Neural progenitor cell (in vitro differentiated cells): ENCODE results near the gene VPS33A. TPM values are rescaled to one million over a fixed set of nuclear protein-coding genes. Genes with fewer than 3 reads are reported as not detected.
"Not testable (repeated sequence)": the region's sequence is repeated elsewhere in the genome, so short reads cannot be mapped to it uniquely, and the experiment has no call there.

Source experiments
- DNase-seq: peaks from one replicate; pipeline ENCODE4 v3.0.0-alpha.2; 2016; ENCODE audit warnings: low spot score
- H2AFZ ChIP-seq: fragments of 200-600 bp; sonication (generic); replicated peaks from 2 replicates; pipeline ENCODE4 v1.6.1; 2016; ENCODE audit warnings: antibody characterized with exemption
- H3F3A ChIP-seq: fragments of 200-600 bp; sonication (generic); 2 replicates; pipeline ENCODE4 v1.6.1; 2016; ENCODE audit warnings: antibody characterized with exemption, low read depth
- H3K27ac ChIP-seq: fragments of 200-600 bp; sonication (generic); 2 replicates; pipeline ENCODE4 v1.5.1; 2016; ENCODE audit warnings: mild to moderate bottlenecking
- H3K27me3 ChIP-seq: fragments of 200-600 bp; sonication (generic); 2 replicates; pipeline ENCODE4 v1.6.1; 2016; ENCODE audit warnings: mild to moderate bottlenecking, moderate library complexity
- H3K36me3 ChIP-seq: fragments of 200-600 bp; sonication (generic); 2 replicates; pipeline ENCODE4 v1.5.1; 2016
- H3K4me1 ChIP-seq: fragments of 200-600 bp; sonication (generic); 2 replicates; pipeline ENCODE4 v1.6.1; 2016; ENCODE audit warnings: mixed run types
- H3K4me2 ChIP-seq: fragments of 200-600 bp; sonication (generic); 2 replicates; pipeline ENCODE4 v1.6.1; 2016
- H3K4me3 ChIP-seq: fragments of 200-600 bp; sonication (generic); 2 replicates; pipeline ENCODE4 v1.5.1; 2016
- H3K79me2 ChIP-seq: fragments of 200-600 bp; sonication (generic); 2 replicates; pipeline ENCODE4 v1.6.1; 2016; ENCODE audit warnings: low read depth
- H3K9ac ChIP-seq: fragments of 200-600 bp; sonication (generic); 2 replicates; pipeline ENCODE4 v1.6.1; 2016
- H3K9me3 ChIP-seq: fragments of 200-600 bp; sonication (generic); 2 replicates; pipeline ENCODE4 v1.5.1; 2016; ENCODE audit warnings: low read depth
- H4K20me1 ChIP-seq: fragments of 200-600 bp; sonication (generic); 2 replicates; pipeline ENCODE4 v1.6.1; 2016; ENCODE audit warnings: low read depth
- H3K27ac Mint-ChIP-seq: 3 replicates; pipeline ENCODE4 v1.8.0; 2021; ENCODE audit warnings: mixed read lengths
- H3K27me3 Mint-ChIP-seq: 2 replicates; pipeline ENCODE4 v1.8.0; 2022; ENCODE audit warnings: low read depth, mild to moderate bottlenecking, inconsistent platforms, moderate library complexity, mixed read lengths; ENCODE audit not compliant: insufficient read depth
- H3K36me3 Mint-ChIP-seq: 3 replicates; pipeline ENCODE4 v1.8.0; 2021; ENCODE audit warnings: mixed read lengths
- H3K4me1 Mint-ChIP-seq: 3 replicates; pipeline ENCODE4 v1.8.0; 2021; ENCODE audit warnings: mixed read lengths
- H3K4me3 Mint-ChIP-seq: 3 replicates; pipeline ENCODE4 v1.8.0; 2021; ENCODE audit warnings: mild to moderate bottlenecking, moderate library complexity, mixed read lengths
- H3K9me3 Mint-ChIP-seq: 3 replicates; pipeline ENCODE4 v1.8.0; 2020; ENCODE audit warnings: mixed read lengths
- CTCF ChIP-seq: fragments of 200-600 bp; sonication (generic); IDR thresholded peaks from 2 replicates; pipeline ENCODE4 v1.5.1; 2017; ENCODE audit warnings: antibody characterized with exemption, mild to moderate bottlenecking
- EZH2 ChIP-seq: fragments of 200-600 bp; sonication (generic); IDR thresholded peaks from 2 replicates; pipeline ENCODE4 v1.6.1; 2017; ENCODE audit warnings: antibody characterized with exemption, mild to moderate bottlenecking, moderate library complexity
- EZH2phosphoT487 ChIP-seq: fragments of 200-600 bp; sonication (generic); IDR thresholded peaks from 2 replicates; pipeline ENCODE4 v1.6.1; 2017; ENCODE audit warnings: antibody characterized with exemption
- total RNA-seq: library from RNA; depleted of rRNA; stranded (reverse); fragments of >200 nt; gene quantifications from 2 replicates; pipeline ENCODE4 v1.2.3, GENCODE V29; 2015; ENCODE audit warnings: low replicate concordance

VPS33A gene
- total RNA-seq, 1 donor from 2014 or later: 42.0 TPM

- Mint-ChIP-seq H3K36me3 (peaks cover 6% of the 10 kb centered on the region), H3K4me1 (peaks cover 14% of the 10 kb centered on the region), H3K4me3 (peak overlapping the region; percentile 98), H3K9me3 (peaks cover 4% of the 10 kb centered on the region), H3K27me3 (peaks cover 12% of the 10 kb centered on the region), H3K27ac (peak overlapping the region; percentile 100)
- Histone ChIP-seq H2AFZ (peak overlapping the region; percentile 92), H3K36me3 (no peaks in the 10 kb centered on the region), H3K79me2 (peaks cover 17% of the 10 kb centered on the region), H3K27ac (peak overlapping the region; percentile 85), H3F3A (peaks cover 12% of the 10 kb centered on the region), H3K9ac (peak overlapping the region; percentile 90), H3K4me1 (peaks cover 10% of the 10 kb centered on the region), H4K20me1 (no peaks in the 10 kb centered on the region), H3K9me3 (no peaks in the 10 kb centered on the region), H3K27me3 (no peaks in the 10 kb centered on the region), H3K4me3 (peak overlapping the region; percentile 88), H3K4me2 (peak overlapping the region; percentile 96)
- no peak for TF ChIP-seq CTCF
- no peak for TF ChIP-seq EZH2
- TF ChIP-seq EZH2phosphoT487: no peak
- DNase-seq: peak; percentile 61
Observed at GRCh38 chr12:122265886-122266229, 436 bp downstream of the VPS33A start.

GRCh38 chr12:122265476-122265875, 818 bp downstream of the VPS33A start:
- H3K27ac ChIP-seq: no peak overlapping the region
- peak overlapping the region; percentile 88 for H3K4me3 ChIP-seq
- peaks cover 17% of the 10 kb centered on the region for H3K79me2 ChIP-seq
- Mint-ChIP-seq H3K36me3 (peaks cover 6% of the 10 kb centered on the region), H3K4me3 (peak overlapping the region; percentile 98), H3K9me3 (peaks cover 4% of the 10 kb centered on the region), H3K27me3 (peaks cover 12% of the 10 kb centered on the region), H3K27ac (no peak overlapping the region), H3K4me1 (peaks cover 14% of the 10 kb centered on the region)
- H3K36me3 ChIP-seq: no peaks in the 10 kb centered on the region
- peak overlapping the region; percentile 96 for H3K4me2 ChIP-seq
- no peak for TF ChIP-seq EZH2
- no peak for TF ChIP-seq EZH2phosphoT487
- no peak for TF ChIP-seq CTCF
- H3F3A ChIP-seq: peaks cover 12% of the 10 kb centered on the region
- H3K4me1 ChIP-seq: peaks cover 10% of the 10 kb centered on the region
- no peaks in the 10 kb centered on the region for H4K20me1 ChIP-seq
- H3K9ac ChIP-seq: peak overlapping the region; percentile 90
- no peaks in the 10 kb centered on the region for H3K9me3 ChIP-seq
- peak; percentile 13 for DNase-seq
- peak overlapping the region; percentile 92 for H2AFZ ChIP-seq
- H3K27me3 ChIP-seq: no peaks in the 10 kb centered on the region

- not testable (repeated sequence) for H3F3A ChIP-seq, H3K9ac ChIP-seq, H3K4me2 ChIP-seq, H3K27me3 ChIP-seq, H3K36me3 ChIP-seq, H3K4me3 ChIP-seq, H4K20me1 ChIP-seq, H3K4me3 Mint-ChIP-seq, H3K27ac ChIP-seq, H3K9me3 ChIP-seq, H3K9me3 Mint-ChIP-seq, H3K36me3 Mint-ChIP-seq, H2AFZ ChIP-seq, H3K4me1 ChIP-seq, H3K4me1 Mint-ChIP-seq, DNase-seq, H3K27me3 Mint-ChIP-seq, H3K27ac Mint-ChIP-seq
- peaks cover 15% of the 10 kb centered on the region for H3K79me2 ChIP-seq
Observed at GRCh38 chr12:122260735-122261134, 5.6 kb downstream of the VPS33A start.

GRCh38 chr12:122258939-122259338, 7.4 kb downstream of the VPS33A start:
- H3K27ac ChIP-seq, H3K4me3 Mint-ChIP-seq, H4K20me1 ChIP-seq, H3K27ac Mint-ChIP-seq, H3K36me3 Mint-ChIP-seq, H3K4me3 ChIP-seq, H3K4me1 Mint-ChIP-seq, H3K9me3 ChIP-seq, H2AFZ ChIP-seq, H3K79me2 ChIP-seq, H3K27me3 Mint-ChIP-seq, H3K4me2 ChIP-seq, H3K9me3 Mint-ChIP-seq, H3K36me3 ChIP-seq, DNase-seq, H3K9ac ChIP-seq, H3F3A ChIP-seq, H3K27me3 ChIP-seq, H3K4me1 ChIP-seq: not testable (repeated sequence)

- not testable (repeated sequence) for H3K36me3 Mint-ChIP-seq, H3K27me3 Mint-ChIP-seq, H3K79me2 ChIP-seq, DNase-seq, H3K27ac Mint-ChIP-seq, H3K4me2 ChIP-seq, H3K27ac ChIP-seq, H2AFZ ChIP-seq, H3K9me3 ChIP-seq, H3K36me3 ChIP-seq, H3K9ac ChIP-seq, H3F3A ChIP-seq, H3K4me1 Mint-ChIP-seq, H3K4me3 ChIP-seq, H4K20me1 ChIP-seq, H3K27me3 ChIP-seq, H3K9me3 Mint-ChIP-seq, H3K4me3 Mint-ChIP-seq, H3K4me1 ChIP-seq
Observed at GRCh38 chr12:122258462-122258861, 7.8 kb downstream of the VPS33A start.
